H1 (cell line): ENCODE measurements around the gene JPT2.

Experiments
- CHD1 ChIP-seq: IDR thresholded peaks from 2 replicates; pipeline ENCODE4 v1.6.1; 2012; ENCODE audit warnings: low read depth, low read length, improper control_type of control experiment
- CTCF ChIP-seq, 3 experiments: IDR thresholded peaks; 1 replicate in 2 of 3; 2 replicates in 1 of 3; pipeline versions ENCODE4 v1.5.1 to v1.6.1; 2011; ENCODE audit warnings: low read length in 3 of 3, mild to moderate bottlenecking in 3 of 3, inconsistent platforms in 2 of 3, low read depth in 1 of 3, moderate library complexity in 1 of 3; ENCODE audit not compliant: insufficient read depth in 1 of 3; ENCODE audit errors: control extremely low read depth in 1 of 3
- MAX ChIP-seq: IDR thresholded peaks from 2 replicates; pipeline ENCODE4 v1.6.1; 2012; ENCODE audit warnings: inconsistent platforms
- POLR2AphosphoS5 ChIP-seq: IDR thresholded peaks from 2 replicates; pipeline ENCODE4 v1.6.1; 2011; ENCODE audit warnings: low read depth, low read length
- SP1 ChIP-seq: IDR thresholded peaks from 2 replicates; pipeline ENCODE4 v1.6.1; 2011; ENCODE audit warnings: low read depth, low read length
- TCF12 ChIP-seq: IDR thresholded peaks from 2 replicates; pipeline ENCODE4 v1.6.1; 2011; ENCODE audit warnings: low read depth, mild to moderate bottlenecking, low read length

- no peak for TF ChIP-seq POLR2AphosphoS5
- no peak for TF ChIP-seq MAX
- TF ChIP-seq SP1, result no peak
- no peak for TF ChIP-seq CTCF (IDR thresholded peaks at IDR 0.05; ENCODE audit: control extremely low read depth in 1 of 3, insufficient read depth in 1 of 3, low read depth in 1 of 3, low read length in 3 of 3)
- no peak for TF ChIP-seq CHD1
- no peak for TF ChIP-seq TCF12
These were observed 30.1 kb downstream of the JPT2 start for GRCh38 chr16:1708083-1708767.
